ENCODE measurements around the gene TAF11. TPM values are rescaled to one million over a fixed set of nuclear protein-coding genes. Genes with fewer than 3 reads are reported as not detected.

TAF11 gene
- total RNA-seq, 3 donors from 2014 or later, result 23.2 to 26.8 (median 24.2) TPM

DNA sequence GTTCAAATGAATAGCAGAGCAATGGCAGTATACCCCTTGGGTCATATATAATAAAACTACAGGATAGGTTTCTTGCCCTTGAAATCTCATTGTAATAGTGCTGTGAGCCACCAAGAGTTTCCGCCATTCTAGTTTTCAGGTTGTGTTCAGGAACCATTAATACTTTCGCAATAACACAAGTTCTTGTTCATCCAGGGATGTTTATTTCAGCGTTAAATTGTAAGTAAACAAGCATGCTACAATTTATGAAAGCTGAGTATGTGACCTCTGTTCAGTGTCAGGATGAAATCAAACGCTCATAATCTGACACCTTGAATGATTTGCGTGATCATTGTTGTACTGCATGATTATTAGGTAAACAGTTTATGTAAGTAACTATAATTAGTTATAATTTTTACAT lies 24.0 kb upstream of the TAF11 start:
- no peak overlapping the region for H3K4me3 ChIP-seq
- no peak for DNase-seq
- TF ChIP-seq, protein P1, sequence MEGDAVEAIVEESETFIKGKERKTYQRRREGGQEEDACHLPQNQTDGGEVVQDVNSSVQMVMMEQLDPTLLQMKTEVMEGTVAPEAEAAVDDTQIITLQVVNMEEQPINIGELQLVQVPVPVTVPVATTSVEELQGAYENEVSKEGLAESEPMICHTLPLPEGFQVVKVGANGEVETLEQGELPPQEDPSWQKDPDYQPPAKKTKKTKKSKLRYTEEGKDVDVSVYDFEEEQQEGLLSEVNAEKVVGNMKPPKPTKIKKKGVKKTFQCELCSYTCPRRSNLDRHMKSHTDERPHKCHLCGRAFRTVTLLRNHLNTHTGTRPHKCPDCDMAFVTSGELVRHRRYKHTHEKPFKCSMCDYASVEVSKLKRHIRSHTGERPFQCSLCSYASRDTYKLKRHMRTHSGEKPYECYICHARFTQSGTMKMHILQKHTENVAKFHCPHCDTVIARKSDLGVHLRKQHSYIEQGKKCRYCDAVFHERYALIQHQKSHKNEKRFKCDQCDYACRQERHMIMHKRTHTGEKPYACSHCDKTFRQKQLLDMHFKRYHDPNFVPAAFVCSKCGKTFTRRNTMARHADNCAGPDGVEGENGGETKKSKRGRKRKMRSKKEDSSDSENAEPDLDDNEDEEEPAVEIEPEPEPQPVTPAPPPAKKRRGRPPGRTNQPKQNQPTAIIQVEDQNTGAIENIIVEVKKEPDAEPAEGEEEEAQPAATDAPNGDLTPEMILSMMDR (IDR thresholded peaks at IDR 0.05), result no peak
- H3K36me3 ChIP-seq (ENCODE audit: low read depth), result no peaks in the 10 kb centered on the region
- peaks cover 3% of the 10 kb centered on the region for H3K4me1 ChIP-seq (ENCODE audit: low read depth)
- ATAC-seq, result no peak
- intact Hi-C loops (cut with DNase I, micrococcal nuclease), result no loop called here
- H3K9me3 ChIP-seq, result no peaks in the 10 kb centered on the region

DNA sequence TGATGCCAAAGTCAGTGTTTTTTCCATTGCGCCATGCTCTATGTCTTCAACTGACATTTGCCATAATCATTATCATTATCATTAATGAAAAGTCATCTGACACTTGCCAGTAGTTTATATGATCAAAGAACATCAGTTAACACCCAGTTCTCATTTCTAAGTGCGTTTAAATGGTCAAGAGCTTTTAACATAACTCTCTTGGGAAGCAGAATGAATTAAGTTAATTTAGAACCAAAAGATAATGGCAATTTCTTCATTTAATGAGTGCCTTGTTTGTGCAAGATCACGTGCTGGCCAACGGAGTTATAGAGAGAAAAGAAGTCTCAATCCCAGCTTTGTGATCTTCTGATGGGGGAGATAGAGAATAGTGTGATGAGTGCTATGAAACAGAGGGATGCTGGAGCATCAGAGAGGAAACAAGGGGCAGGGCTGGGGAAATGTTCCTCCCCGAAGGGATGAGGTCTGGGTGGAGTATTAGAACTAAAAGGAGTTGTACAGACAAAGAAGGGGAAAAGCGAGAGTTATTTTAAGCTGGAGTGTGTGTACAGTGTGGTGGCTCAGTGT lies 21.6 kb upstream of the TAF11 start:
- intact Hi-C loops (cut with DNase I, micrococcal nuclease), result no loop called here
- no peak overlapping the region for H3K4me3 ChIP-seq
- H3K4me1 ChIP-seq (ENCODE audit: low read depth), result peaks cover 3% of the 10 kb centered on the region
- H3K9me3 ChIP-seq, result no peaks in the 10 kb centered on the region
- TF ChIP-seq, protein P1 (IDR thresholded peaks at IDR 0.05), result no peak
- no peak for ATAC-seq
- no peak for DNase-seq
- no peaks in the 10 kb centered on the region for H3K36me3 ChIP-seq (ENCODE audit: low read depth)

DNA sequence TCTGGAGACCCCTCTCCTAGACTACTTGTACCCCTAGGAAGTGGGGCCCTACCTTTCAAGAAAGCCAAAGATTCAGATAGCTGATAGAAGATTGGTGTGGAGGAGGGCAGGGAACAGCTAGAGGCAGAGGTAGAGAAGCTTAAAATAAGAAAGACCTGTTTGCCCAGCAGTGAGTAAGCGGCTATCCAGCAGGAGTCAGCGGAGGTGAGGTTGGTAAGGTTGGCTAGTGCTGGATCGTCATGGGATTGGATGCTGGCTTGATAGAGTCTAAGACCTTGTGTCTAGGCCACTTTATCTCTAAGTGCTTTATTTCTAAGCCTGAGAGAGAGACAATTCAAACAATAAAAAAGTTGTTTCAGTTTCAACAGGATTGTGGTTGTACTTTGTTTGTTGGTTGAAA lies 20.4 kb upstream of the TAF11 start:
- TF ChIP-seq, protein P1 (IDR thresholded peaks at IDR 0.05), result no peak
- DNase-seq (no peak), ATAC-seq (peak; percentile 34)
- no peak overlapping the region for H3K4me3 ChIP-seq
- no peaks in the 10 kb centered on the region for H3K36me3 ChIP-seq (ENCODE audit: low read depth)
- intact Hi-C loops (cut with DNase I, micrococcal nuclease), result no loop called here
- H3K4me1 ChIP-seq (ENCODE audit: low read depth), result peaks cover 3% of the 10 kb centered on the region
- H3K9me3 ChIP-seq, result no peaks in the 10 kb centered on the region

DNA sequence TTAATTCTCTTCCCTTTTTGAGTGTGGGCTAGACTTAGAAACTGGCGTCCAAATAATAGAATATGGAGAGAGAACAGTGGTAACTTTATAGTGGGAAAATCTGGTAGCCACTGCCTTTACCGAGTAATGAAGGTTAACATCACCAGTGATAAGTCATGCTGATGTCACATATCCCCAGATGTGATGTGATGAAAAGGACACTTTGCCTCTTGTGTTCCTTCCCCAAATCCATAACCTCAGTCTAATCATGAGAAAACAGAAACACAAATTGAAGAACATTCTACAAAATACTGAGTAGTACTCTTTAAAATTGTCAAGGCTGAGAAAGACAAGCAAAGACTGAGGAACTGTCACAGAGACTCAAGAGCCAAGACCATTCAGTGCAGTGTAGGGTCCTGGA lies 19.0 kb upstream of the TAF11 start:
- H3K4me1 ChIP-seq (ENCODE audit: low read depth), result no peaks in the 10 kb centered on the region
- TF ChIP-seq, protein P1 (IDR thresholded peaks at IDR 0.05), result no peak
- DNase-seq, result no peak
- no peaks in the 10 kb centered on the region for H3K36me3 ChIP-seq (ENCODE audit: low read depth)
- no peak for ATAC-seq
- no peak overlapping the region for H3K4me3 ChIP-seq
- intact Hi-C loops (cut with DNase I, micrococcal nuclease), result no loop called here
- no peaks in the 10 kb centered on the region for H3K9me3 ChIP-seq

DNA sequence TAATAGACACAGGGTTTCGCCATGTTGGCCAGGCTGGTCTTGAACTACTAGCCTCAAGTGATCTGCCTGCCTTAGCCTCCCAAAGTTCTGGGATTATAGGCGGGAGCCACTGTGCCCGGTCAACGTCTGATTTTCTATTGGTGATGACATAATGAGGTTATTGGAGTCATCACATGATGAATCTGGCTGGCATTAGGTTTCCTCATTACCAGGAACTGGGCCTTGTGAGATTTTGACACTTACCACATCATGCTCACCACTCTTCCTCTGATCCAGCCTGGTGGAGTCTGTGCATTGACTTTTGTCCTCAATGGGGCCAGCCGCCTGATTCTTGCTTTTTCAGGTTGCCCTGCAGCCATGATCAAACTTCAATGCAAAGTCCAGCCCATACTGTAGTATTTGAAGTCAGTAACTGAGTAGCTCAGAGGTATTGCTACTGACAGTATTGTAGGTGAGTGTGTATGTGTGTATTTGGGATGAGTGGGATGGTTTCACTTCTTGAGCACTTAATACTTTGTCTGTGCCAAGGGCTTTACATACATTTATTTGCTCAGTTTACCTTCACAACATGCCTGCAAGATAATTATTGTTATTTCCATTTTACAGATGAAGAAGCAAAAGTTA lies 17.3 kb upstream of the TAF11 start:
- intact Hi-C loops (cut with DNase I, micrococcal nuclease), result no loop called here
- Histone ChIP-seq H3K4me3 (no peak overlapping the region), H3K9me3 (no peaks in the 10 kb centered on the region), H3K36me3 (ENCODE audit: low read depth) (no peaks in the 10 kb centered on the region), H3K4me1 (ENCODE audit: low read depth) (no peaks in the 10 kb centered on the region)
- ATAC-seq (peak; percentile 64), DNase-seq (no peak)
- TF ChIP-seq, protein P1 (IDR thresholded peaks at IDR 0.05), result no peak

Measured in mucosa of descending colon (tissue), 3 donors.